SJSA1 (cell line): ENCODE measurements around the gene ZBTB25. TPM values are rescaled to one million over a fixed set of nuclear protein-coding genes. Genes with fewer than 3 reads are reported as not detected.

ENCODE experiments used
- DNase-seq, 2 experiments: peaks; one replicate each; pipeline ENCODE4 v3.0.0-alpha.2; 2015 to 2020; ENCODE audit warnings: low spot score in 2 of 2, low read depth in 1 of 2
- H3K27ac ChIP-seq: fragments of 250-450 bp; sonication (Bioruptor Pico); 2 replicates; pipeline ENCODE4 v1.5.1; 2020; ENCODE audit warnings: mild to moderate bottlenecking, moderate library complexity
- H3K27me3 ChIP-seq: fragments of 250-450 bp; sonication (Bioruptor Pico); replicated peaks from 2 replicates; pipeline ENCODE4 v1.5.1; 2020; ENCODE audit warnings: mild to moderate bottlenecking, moderate library complexity
- H3K36me3 ChIP-seq: fragments of 250-450 bp; sonication (Bioruptor Pico); 2 replicates; pipeline ENCODE4 v1.5.1; 2020; ENCODE audit warnings: mild to moderate bottlenecking
- H3K4me1 ChIP-seq: fragments of 250-450 bp; sonication (Bioruptor Pico); replicated peaks from 2 replicates; pipeline ENCODE4 v1.6.1; 2021; ENCODE audit warnings: mild to moderate bottlenecking
- H3K4me3 ChIP-seq: fragments of 250-450 bp; sonication (Bioruptor Pico); 2 replicates; pipeline ENCODE4 v1.5.1; 2020; ENCODE audit warnings: mild to moderate bottlenecking
- H3K9me3 ChIP-seq: fragments of 250-450 bp; sonication (Bioruptor Pico); replicated peaks from 2 replicates; pipeline ENCODE4 v1.5.1; 2020; ENCODE audit warnings: mild to moderate bottlenecking
- total RNA-seq: library from RNA; depleted of rRNA; stranded (reverse); fragments of >200 nt; shearing (Covaris generic); gene quantifications from 2 replicates; pipeline ENCODE4 v1.2.3, GENCODE V29; 2014; rRNA removed

ZBTB25 gene
- total RNA-seq, 1 experiment from 2014 or later, result 2.2 TPM

DNA sequence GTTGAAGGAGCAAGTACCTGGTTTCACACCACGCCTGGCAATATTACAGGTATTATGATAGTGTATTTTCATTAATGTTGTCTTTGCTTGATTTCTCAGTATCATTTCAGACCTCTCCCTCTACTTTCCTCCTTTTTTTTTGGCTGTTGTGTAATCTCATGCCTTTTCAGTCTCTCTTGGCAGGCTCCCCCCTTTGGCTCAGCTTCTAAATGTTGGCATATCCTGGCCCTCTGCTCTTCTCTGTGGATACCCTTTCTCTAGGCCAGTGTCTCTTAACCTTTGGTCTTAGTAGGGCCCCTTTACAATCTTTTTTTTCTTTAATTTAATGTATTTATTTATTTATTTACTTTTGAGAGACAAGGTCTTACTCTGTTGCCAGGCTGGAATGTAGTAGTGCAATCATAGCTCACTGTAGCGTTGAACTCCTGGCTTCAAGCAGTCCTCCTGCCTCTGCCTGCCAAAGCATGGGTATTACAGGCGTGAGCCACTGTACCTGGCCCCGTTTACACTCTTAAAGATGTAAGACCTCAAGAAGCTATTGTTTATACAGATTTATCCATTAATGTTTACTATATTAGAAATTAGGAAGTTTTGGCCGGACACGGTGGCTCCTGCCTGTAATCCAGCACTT lies 102.7 kb downstream of the ZBTB25 start:
- no peaks in the 10 kb centered on the region for H3K9me3 ChIP-seq
- H3K4me1 ChIP-seq, result no peaks in the 10 kb centered on the region
- H3K4me3 ChIP-seq, result no peak overlapping the region
- H3K27me3 ChIP-seq, result no peaks in the 10 kb centered on the region
- peaks cover 29% of the 10 kb centered on the region for H3K36me3 ChIP-seq
- H3K27ac ChIP-seq, result no peak overlapping the region
- no peak for DNase-seq

Other genes with a start within 250 kb of the ZBTB25 start
- gene ESR2, start 209.5 kb downstream of the ZBTB25 start, total RNA-seq, result 0.29 TPM in 1 of 2 replicates, not detected in the other
- gene MTHFD1, start 115.5 kb downstream of the ZBTB25 start, total RNA-seq, result 39.5 and 56.6 TPM in 2 replicates
- gene AKAP5, start 38.3 kb downstream of the ZBTB25 start, total RNA-seq, result 7.3 and 8.3 TPM in 2 replicates
- gene ZBTB1, start 932 bp upstream of the ZBTB25 start, total RNA-seq, result 40.3 and 49.9 TPM in 2 replicates
- 6.8 and 15.0 TPM in 2 replicates for gene HSPA2, start 36.9 kb upstream of the ZBTB25 start, total RNA-seq
- gene PPP1R36, start 46.1 kb upstream of the ZBTB25 start, total RNA-seq, result 0.29 TPM in 1 of 2 replicates, not detected in the other
- 34.6 and 79.5 TPM in 2 replicates for gene PLEKHG3, start 200.6 kb upstream of the ZBTB25 start, total RNA-seq